ENCODE data around the gene PDE8A.

DNA sequence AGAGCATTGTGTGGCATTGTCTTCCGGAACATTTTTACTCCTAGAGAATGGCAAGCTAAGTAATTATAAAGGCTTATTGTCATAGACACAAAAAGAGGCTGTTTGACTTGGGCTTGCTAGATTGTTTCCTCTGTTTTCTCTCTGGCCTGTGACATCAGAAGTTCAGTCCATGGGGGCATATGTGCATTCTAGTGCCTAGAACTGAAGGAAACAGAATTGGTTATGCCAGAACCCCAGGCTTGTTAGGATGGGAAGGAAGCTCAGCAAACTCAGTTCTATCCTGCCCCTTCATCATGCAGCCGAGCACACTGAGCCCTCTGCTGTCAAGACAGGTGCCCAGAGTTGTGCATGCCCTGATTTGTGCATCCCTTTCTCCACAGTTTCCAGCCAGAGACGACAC, 131.3 kb downstream of the PDE8A start:
- TF ChIP-seq EZH2 (IDR thresholded peaks at IDR 0.05; ENCODE audit: low read length, missing control alignments): no peak
- TF ChIP-seq, protein P1, sequence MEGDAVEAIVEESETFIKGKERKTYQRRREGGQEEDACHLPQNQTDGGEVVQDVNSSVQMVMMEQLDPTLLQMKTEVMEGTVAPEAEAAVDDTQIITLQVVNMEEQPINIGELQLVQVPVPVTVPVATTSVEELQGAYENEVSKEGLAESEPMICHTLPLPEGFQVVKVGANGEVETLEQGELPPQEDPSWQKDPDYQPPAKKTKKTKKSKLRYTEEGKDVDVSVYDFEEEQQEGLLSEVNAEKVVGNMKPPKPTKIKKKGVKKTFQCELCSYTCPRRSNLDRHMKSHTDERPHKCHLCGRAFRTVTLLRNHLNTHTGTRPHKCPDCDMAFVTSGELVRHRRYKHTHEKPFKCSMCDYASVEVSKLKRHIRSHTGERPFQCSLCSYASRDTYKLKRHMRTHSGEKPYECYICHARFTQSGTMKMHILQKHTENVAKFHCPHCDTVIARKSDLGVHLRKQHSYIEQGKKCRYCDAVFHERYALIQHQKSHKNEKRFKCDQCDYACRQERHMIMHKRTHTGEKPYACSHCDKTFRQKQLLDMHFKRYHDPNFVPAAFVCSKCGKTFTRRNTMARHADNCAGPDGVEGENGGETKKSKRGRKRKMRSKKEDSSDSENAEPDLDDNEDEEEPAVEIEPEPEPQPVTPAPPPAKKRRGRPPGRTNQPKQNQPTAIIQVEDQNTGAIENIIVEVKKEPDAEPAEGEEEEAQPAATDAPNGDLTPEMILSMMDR (conservative IDR thresholded peaks at IDR 0.05 in 1 of 2, IDR thresholded peaks at IDR 0.05 in 1 of 2; ENCODE audit: low read depth in 1 of 2, low read length in 2 of 2): no peak
